Body of pancreas (tissue), 4 donors: ENCODE data around the gene PROM2.

ENCODE experiments used
- POLR2A ChIP-seq, 3 donors: fragments of 450-650 bp; IDR thresholded peaks; one replicate each; pipeline ENCODE4 v1.6.1; 2016; ENCODE audit warnings: antibody characterized with exemption in 3 of 3, mild to moderate bottlenecking in 2 of 3
- TF ChIP-seq, protein P1 (sequence below), 7 experiments: fragments of 450-650 bp in 4 of 7; fragments of 200-600 bp in 3 of 7; sonication (generic) in 3 of 7; IDR thresholded peaks; one replicate each; pipeline ENCODE4 v1.5.1; 2016 to 2019; ENCODE audit warnings: antibody characterized with exemption in 7 of 7

GRCh38 chr2:95287336-95287735, 13.1 kb downstream of the PROM2 start:
- TF ChIP-seq POLR2A (IDR thresholded peaks at IDR 0.05): no peak
- TF ChIP-seq, protein P1, sequence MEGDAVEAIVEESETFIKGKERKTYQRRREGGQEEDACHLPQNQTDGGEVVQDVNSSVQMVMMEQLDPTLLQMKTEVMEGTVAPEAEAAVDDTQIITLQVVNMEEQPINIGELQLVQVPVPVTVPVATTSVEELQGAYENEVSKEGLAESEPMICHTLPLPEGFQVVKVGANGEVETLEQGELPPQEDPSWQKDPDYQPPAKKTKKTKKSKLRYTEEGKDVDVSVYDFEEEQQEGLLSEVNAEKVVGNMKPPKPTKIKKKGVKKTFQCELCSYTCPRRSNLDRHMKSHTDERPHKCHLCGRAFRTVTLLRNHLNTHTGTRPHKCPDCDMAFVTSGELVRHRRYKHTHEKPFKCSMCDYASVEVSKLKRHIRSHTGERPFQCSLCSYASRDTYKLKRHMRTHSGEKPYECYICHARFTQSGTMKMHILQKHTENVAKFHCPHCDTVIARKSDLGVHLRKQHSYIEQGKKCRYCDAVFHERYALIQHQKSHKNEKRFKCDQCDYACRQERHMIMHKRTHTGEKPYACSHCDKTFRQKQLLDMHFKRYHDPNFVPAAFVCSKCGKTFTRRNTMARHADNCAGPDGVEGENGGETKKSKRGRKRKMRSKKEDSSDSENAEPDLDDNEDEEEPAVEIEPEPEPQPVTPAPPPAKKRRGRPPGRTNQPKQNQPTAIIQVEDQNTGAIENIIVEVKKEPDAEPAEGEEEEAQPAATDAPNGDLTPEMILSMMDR (IDR thresholded peaks at IDR 0.05): no peak
